Natural killer cell (primary cell): ENCODE results near the gene POLR3E. TPM values are rescaled to one million over a fixed set of nuclear protein-coding genes. Genes with fewer than 3 reads are reported as not detected.

Source experiments
- ATAC-seq, 3 donors: fragments of 150-1000 bp in 2 of 3; fragments of 200-7000 bp in 1 of 3; cut with Tn5 transposase; 1 replicate in 1 of 3; 2 replicates in 2 of 3; pipeline ENCODE4 v1.10.0; 2021; ENCODE audit warnings: mild to moderate bottlenecking in 2 of 3, moderate library complexity in 2 of 3
- DNase-seq, 2 donors: peaks; one replicate each; pipeline versions ENCODE4 v3.0.0 to v3.0.0-alpha.2; 2013 to 2021; ENCODE audit warnings: mixed read lengths in 1 of 2
- H3K27ac ChIP-seq: one replicate; pipeline ENCODE4 v1.5.1; 2013; ENCODE audit warnings: mild to moderate bottlenecking, low read length
- H3K27me3 ChIP-seq: one replicate; pipeline ENCODE4 v1.6.1; 2013; ENCODE audit warnings: low read length; ENCODE audit not compliant: control insufficient read depth, insufficient read depth
- H3K36me3 ChIP-seq: one replicate; pipeline ENCODE4 v1.6.1; 2013; ENCODE audit warnings: low read length; ENCODE audit not compliant: control insufficient read depth, insufficient read depth
- H3K4me1 ChIP-seq: one replicate; pipeline ENCODE4 v1.6.1; 2013; ENCODE audit warnings: low read length; ENCODE audit not compliant: control insufficient read depth, insufficient read depth
- H3K4me3 ChIP-seq: one replicate; pipeline ENCODE4 v1.5.1; 2013; ENCODE audit warnings: low read length
- H3K9me3 ChIP-seq: one replicate; pipeline ENCODE4 v1.6.1; 2013; ENCODE audit warnings: low read length; ENCODE audit not compliant: control insufficient read depth, insufficient read depth
- H3K27ac Mint-ChIP-seq, 2 donors: one replicate each; pipeline ENCODE4 v1.8.0; 2022; ENCODE audit warnings: mild to moderate bottlenecking in 2 of 2, mixed read lengths in 2 of 2, moderate library complexity in 1 of 2
- H3K27me3 Mint-ChIP-seq, 2 donors: one replicate each; pipeline ENCODE4 v1.8.0; 2022; ENCODE audit warnings: low read depth in 2 of 2, mixed read lengths in 2 of 2
- H3K36me3 Mint-ChIP-seq: one replicate; pipeline ENCODE4 v1.8.0; 2022; ENCODE audit warnings: mixed read lengths
- H3K4me1 Mint-ChIP-seq, 2 donors: one replicate each; pipeline ENCODE4 v1.8.0; 2022; ENCODE audit warnings: mixed read lengths in 2 of 2
- H3K4me3 Mint-ChIP-seq: one replicate; pipeline ENCODE4 v1.8.0; 2022; ENCODE audit warnings: mild to moderate bottlenecking, moderate library complexity, mixed read lengths
- H3K9me3 Mint-ChIP-seq, 2 donors: one replicate each; pipeline ENCODE4 v1.8.0; 2022; ENCODE audit warnings: mixed read lengths in 2 of 2
- WGBS: methylation state at CpG from one replicate; pipeline ENCODE4 v1.1.7; 2013; ENCODE audit warnings: missing lambda C conversion rate; ENCODE audit not compliant: insufficient coverage; 5-methylcytosine and 5-hydroxymethylcytosine counted together
- intact Hi-C: fragments of 100-400 bp; cut with micrococcal nuclease; formaldehyde crosslinking; loops from one replicate; pipeline ENCODE4 v1.14.2; 2022
- total RNA-seq, 4 donors: library from RNA; stranded (reverse); fragments of 120-200 nt in 1 of 4; gene quantifications; one replicate each; pipeline versions ENCODE4 v1.2.3 to v1.2.4, GENCODE V29; 2013 to 2022
- TF ChIP-seq, protein P1 (sequence below): fragments of 200-600 bp; IDR thresholded peaks from one replicate; pipeline ENCODE4 v1.8.0; 2022; ENCODE audit warnings: antibody characterized with exemption

The POLR3E gene
- total RNA-seq, 3 donors from 2014 or later (not counting 1 experiment from before 2014, with no cell fraction given): 95.0 to 116 (median 104) TPM

DNA sequence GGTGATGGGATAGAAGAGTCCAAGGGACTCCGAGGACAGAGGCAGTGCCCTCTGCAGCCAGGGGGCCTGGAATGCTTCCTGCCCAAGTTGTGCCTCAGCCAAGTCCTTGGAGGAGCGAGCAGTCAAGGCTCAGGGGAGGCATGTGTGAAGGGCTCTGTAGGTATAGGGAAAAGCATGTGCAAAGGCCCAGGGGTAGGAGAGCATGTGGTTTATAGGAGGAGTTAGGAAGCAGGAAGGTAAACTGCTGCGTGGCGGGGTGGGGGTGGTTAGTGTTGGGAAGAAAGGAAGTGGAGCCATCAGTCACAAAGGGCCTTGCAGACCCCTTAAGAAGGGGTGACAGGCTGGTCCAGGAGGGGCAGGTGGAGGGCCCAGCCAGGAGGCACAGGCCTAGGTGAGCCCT is 7.2 kb downstream of the POLR3E start:
- TF ChIP-seq, protein P1, sequence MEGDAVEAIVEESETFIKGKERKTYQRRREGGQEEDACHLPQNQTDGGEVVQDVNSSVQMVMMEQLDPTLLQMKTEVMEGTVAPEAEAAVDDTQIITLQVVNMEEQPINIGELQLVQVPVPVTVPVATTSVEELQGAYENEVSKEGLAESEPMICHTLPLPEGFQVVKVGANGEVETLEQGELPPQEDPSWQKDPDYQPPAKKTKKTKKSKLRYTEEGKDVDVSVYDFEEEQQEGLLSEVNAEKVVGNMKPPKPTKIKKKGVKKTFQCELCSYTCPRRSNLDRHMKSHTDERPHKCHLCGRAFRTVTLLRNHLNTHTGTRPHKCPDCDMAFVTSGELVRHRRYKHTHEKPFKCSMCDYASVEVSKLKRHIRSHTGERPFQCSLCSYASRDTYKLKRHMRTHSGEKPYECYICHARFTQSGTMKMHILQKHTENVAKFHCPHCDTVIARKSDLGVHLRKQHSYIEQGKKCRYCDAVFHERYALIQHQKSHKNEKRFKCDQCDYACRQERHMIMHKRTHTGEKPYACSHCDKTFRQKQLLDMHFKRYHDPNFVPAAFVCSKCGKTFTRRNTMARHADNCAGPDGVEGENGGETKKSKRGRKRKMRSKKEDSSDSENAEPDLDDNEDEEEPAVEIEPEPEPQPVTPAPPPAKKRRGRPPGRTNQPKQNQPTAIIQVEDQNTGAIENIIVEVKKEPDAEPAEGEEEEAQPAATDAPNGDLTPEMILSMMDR: no peak
- H3K4me3 Mint-ChIP-seq: no peak overlapping the region

DNA sequence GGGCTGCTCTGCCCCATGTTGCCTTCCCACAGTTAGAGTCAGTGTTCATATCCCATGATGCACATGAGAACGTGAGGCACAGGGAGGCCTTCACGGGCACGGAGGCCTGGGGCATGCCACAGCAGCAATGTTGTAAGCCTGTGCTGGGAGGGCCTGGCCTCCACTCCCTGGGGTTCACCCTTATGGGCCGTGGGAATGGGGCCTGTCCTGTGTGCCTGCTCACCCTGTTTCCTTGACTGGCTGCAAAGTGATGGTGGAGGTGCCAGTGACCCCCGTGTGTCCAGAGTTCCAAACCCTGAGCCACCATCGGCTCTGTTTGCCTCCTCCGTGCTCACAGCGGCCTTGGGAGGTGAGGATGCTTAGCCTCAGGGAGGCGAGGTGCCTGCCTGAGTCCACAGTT is 9.6 kb downstream of the POLR3E start:
- Mint-ChIP-seq H3K9me3 (no peaks in the 10 kb centered on the region), H3K36me3 (no peaks in the 10 kb centered on the region), H3K27me3 (no peaks in the 10 kb centered on the region), H3K4me1 (peaks cover 13 to 28% of the 10 kb centered on the region in 2 donors), H3K27ac (no peak overlapping the region), H3K4me3 (no peak overlapping the region)
- DNase-seq (no peak), ATAC-seq (no peak)
- WGBS: 93% methylated on average over 9 of the region's 9 CpGs
- no peaks in the 10 kb centered on the region for H3K4me1 ChIP-seq
- H3K9me3 ChIP-seq: no peaks in the 10 kb centered on the region
- TF ChIP-seq, protein P1: no peak
- H3K4me3 ChIP-seq: no peak overlapping the region
- H3K27me3 ChIP-seq: no peaks in the 10 kb centered on the region
- intact Hi-C loops: no loop called here
- no peak overlapping the region for H3K27ac ChIP-seq
- peaks cover 62% of the 10 kb centered on the region for H3K36me3 ChIP-seq

More for the DNA sequence above, 7.2 kb downstream of the POLR3E start:
- ATAC-seq (no peak), DNase-seq (no peak)
- H3K9me3 ChIP-seq: no peaks in the 10 kb centered on the region
- H3K4me1 ChIP-seq: peaks cover 14% of the 10 kb centered on the region
- intact Hi-C loops: no loop called here
- no peak overlapping the region for H3K4me3 ChIP-seq
- Mint-ChIP-seq H3K27me3 (no peaks in the 10 kb centered on the region), H3K4me1 (peaks cover 28 to 42% of the 10 kb centered on the region in 2 donors), H3K27ac (peak overlapping the region in 1 of 2 donors; percentile 41), H3K36me3 (no peaks in the 10 kb centered on the region), H3K9me3 (no peaks in the 10 kb centered on the region)
- H3K36me3 ChIP-seq: peaks cover 50% of the 10 kb centered on the region
- no peaks in the 10 kb centered on the region for H3K27me3 ChIP-seq
- 96% methylated on average over 4 of the region's 4 CpGs for WGBS
- no peak overlapping the region for H3K27ac ChIP-seq

- H3K27me3 Mint-ChIP-seq: no peaks in the 10 kb centered on the region
- H3K27ac ChIP-seq: no peak overlapping the region
- H3K4me3 ChIP-seq: no peak overlapping the region
- H3K9me3 ChIP-seq: no peaks in the 10 kb centered on the region
- H3K36me3 ChIP-seq: peaks cover 70% of the 10 kb centered on the region
- DNase-seq: no peak
- H3K9me3 Mint-ChIP-seq: no peaks in the 10 kb centered on the region
- TF ChIP-seq, protein P1: no peak
- H3K4me1 ChIP-seq: no peaks in the 10 kb centered on the region
- intact Hi-C loops: no loop called here
- H3K27ac Mint-ChIP-seq: peak overlapping the region in 1 of 2 donors; percentile 36
- H3K4me3 Mint-ChIP-seq: no peak overlapping the region
- no peak for ATAC-seq
- H3K36me3 Mint-ChIP-seq: no peaks in the 10 kb centered on the region
- H3K4me1 Mint-ChIP-seq: peaks cover 5 to 20% of the 10 kb centered on the region in 2 donors
- H3K27me3 ChIP-seq: no peaks in the 10 kb centered on the region
- 96% methylated on average over 10 of the region's 10 CpGs for WGBS
These were observed 10.6 kb downstream of the POLR3E start for GRCh38 chr16:22307838-22308237.

GRCh38 chr16:22308824-22309520 is 11.8 kb downstream of the POLR3E start:
- TF ChIP-seq, protein P1: no peak
- no peak overlapping the region for H3K27ac ChIP-seq
- H3K9me3 ChIP-seq: no peaks in the 10 kb centered on the region
- Mint-ChIP-seq H3K4me1 (peaks cover 5 to 13% of the 10 kb centered on the region in 2 donors), H3K4me3 (no peak overlapping the region), H3K27me3 (no peaks in the 10 kb centered on the region), H3K36me3 (no peaks in the 10 kb centered on the region), H3K27ac (no peak overlapping the region), H3K9me3 (no peaks in the 10 kb centered on the region)
- DNase-seq (no peak), ATAC-seq (no peak)
- H3K4me3 ChIP-seq: no peak overlapping the region
- no peaks in the 10 kb centered on the region for H3K4me1 ChIP-seq
- H3K27me3 ChIP-seq: no peaks in the 10 kb centered on the region
- peaks cover 75% of the 10 kb centered on the region for H3K36me3 ChIP-seq
- WGBS: 95% methylated on average over 24 of the region's 24 CpGs
- intact Hi-C loops: no loop called here
